ENCODE measurements around the gene TNRC6B.

DNA sequence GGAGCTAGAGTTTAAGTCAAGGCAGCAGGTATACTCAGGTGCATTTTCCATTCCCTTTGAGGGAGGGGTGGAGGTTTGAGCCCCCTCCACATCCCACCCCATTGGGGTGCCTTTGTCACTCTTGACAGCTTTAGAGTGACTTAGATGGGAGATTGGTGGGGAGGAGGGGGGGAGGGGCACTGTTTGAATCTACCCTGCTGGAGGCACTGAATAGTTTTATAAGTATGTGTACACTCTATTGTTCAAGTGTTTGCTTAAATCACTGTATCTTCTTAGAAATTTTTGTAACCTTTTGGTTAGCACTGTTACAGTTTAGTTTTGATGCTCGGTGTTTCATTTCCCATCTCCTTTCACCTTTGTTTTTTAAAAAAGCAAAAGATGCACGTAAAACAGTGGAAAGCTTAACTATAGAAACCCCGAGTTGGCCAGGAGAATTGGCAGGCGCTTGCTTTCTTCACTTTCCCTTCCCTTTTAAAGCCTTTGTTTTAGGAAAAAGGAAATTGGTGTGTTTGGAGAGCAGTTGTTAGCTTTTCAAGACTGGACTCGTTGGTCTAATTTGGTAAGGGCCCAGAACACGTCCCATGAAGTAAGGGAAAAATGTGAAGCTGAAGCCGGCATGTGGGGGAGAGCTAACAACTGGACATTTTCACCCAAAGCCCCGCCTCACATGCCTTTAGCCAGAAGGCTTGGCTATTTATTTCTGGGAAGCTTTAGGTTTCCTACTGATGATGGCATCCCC lies 42.8 kb downstream of the TNRC6B start:
- TF ChIP-seq, protein P1, sequence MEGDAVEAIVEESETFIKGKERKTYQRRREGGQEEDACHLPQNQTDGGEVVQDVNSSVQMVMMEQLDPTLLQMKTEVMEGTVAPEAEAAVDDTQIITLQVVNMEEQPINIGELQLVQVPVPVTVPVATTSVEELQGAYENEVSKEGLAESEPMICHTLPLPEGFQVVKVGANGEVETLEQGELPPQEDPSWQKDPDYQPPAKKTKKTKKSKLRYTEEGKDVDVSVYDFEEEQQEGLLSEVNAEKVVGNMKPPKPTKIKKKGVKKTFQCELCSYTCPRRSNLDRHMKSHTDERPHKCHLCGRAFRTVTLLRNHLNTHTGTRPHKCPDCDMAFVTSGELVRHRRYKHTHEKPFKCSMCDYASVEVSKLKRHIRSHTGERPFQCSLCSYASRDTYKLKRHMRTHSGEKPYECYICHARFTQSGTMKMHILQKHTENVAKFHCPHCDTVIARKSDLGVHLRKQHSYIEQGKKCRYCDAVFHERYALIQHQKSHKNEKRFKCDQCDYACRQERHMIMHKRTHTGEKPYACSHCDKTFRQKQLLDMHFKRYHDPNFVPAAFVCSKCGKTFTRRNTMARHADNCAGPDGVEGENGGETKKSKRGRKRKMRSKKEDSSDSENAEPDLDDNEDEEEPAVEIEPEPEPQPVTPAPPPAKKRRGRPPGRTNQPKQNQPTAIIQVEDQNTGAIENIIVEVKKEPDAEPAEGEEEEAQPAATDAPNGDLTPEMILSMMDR (conservative IDR thresholded peaks at IDR 0.05 in 1 of 2, IDR thresholded peaks at IDR 0.05 in 1 of 2; ENCODE audit: low read depth in 1 of 2, low read length in 2 of 2) = no peak
- no peak for TF ChIP-seq EZH2 (IDR thresholded peaks at IDR 0.05; ENCODE audit: low read length, missing control alignments)

Data from fibroblast of lung (primary cell).